ENCODE results near the gene SERPINA3. TPM values are rescaled to one million over a fixed set of nuclear protein-coding genes. Genes with fewer than 3 reads are reported as not detected.

The SERPINA3 gene
- total and polyA plus RNA-seq, 9 donors = 49.6 to 291 (median 224) TPM

GRCh38 chr14:94631050-94631449 lies 18.9 kb downstream of the SERPINA3 start:
- Histone ChIP-seq H3K4me3 (no peak overlapping the region), H3K36me3 (no peaks in the 10 kb centered on the region)

GRCh38 chr14:94631536-94632304 lies 19.5 kb downstream of the SERPINA3 start:
- WGBS, 3 donors = 88 to 91% (median 90%) methylated on average over 7 of the region's 7 CpGs
- TF ChIP-seq POLR2A (IDR thresholded peaks at IDR 0.05) (no peak), CTCF (IDR thresholded peaks at IDR 0.05) (no peak), EP300 (IDR thresholded peaks at IDR 0.05) (no peak)
- Histone ChIP-seq H3K4me3 (no peak overlapping the region), H3K9me3 (no peaks in the 10 kb centered on the region), H3K4me1 (ENCODE audit: insufficient read depth) (no peaks in the 10 kb centered on the region), H3K27ac (no peak overlapping the region), H3K36me3 (no peaks in the 10 kb centered on the region), H3K27me3 (no peaks in the 10 kb centered on the region)
- no peak for DNase-seq
- intact Hi-C loops (cut with DNase I) = no loop called here

More at GRCh38 chr14:94631050-94631449, 18.9 kb downstream of the SERPINA3 start:
- intact Hi-C loops (cut with DNase I) = no loop called here
- Histone ChIP-seq H3K27me3 (no peaks in the 10 kb centered on the region), H3K27ac (no peak overlapping the region), H3K4me1 (ENCODE audit: insufficient read depth) (no peaks in the 10 kb centered on the region), H3K9me3 (no peaks in the 10 kb centered on the region)
- 94 to 100% (median 98%) methylated on average over 1 of the region's 1 CpG for WGBS, 3 donors
- TF ChIP-seq EP300 (IDR thresholded peaks at IDR 0.05) (no peak), CTCF (IDR thresholded peaks at IDR 0.05) (no peak), POLR2A (IDR thresholded peaks at IDR 0.05) (no peak)
- DNase-seq = no peak

GRCh38 chr14:94632305-94632590 lies 20.1 kb downstream of the SERPINA3 start:
- intact Hi-C loops (cut with DNase I) = no loop called here
- TF ChIP-seq EP300 (IDR thresholded peaks at IDR 0.05) = no peak
- TF ChIP-seq CTCF (IDR thresholded peaks at IDR 0.05) = no peak
- no peak for TF ChIP-seq POLR2A (IDR thresholded peaks at IDR 0.05)
- Histone ChIP-seq H3K27me3 (no peaks in the 10 kb centered on the region), H3K4me3 (no peak overlapping the region), H3K27ac (no peak overlapping the region), H3K9me3 (no peaks in the 10 kb centered on the region), H3K36me3 (no peaks in the 10 kb centered on the region), H3K4me1 (ENCODE audit: insufficient read depth) (no peaks in the 10 kb centered on the region)
- 81 to 88% (median 81%) methylated on average over 4 of the region's 4 CpGs for WGBS, 3 donors
- no peak for DNase-seq

GRCh38 chr14:94633121-94633520 lies 20.9 kb downstream of the SERPINA3 start:
- no peak for DNase-seq
- H3K4me1 ChIP-seq (ENCODE audit: insufficient read depth) = no peaks in the 10 kb centered on the region
- no peaks in the 10 kb centered on the region for H3K36me3 ChIP-seq
- intact Hi-C loops (cut with DNase I) = no loop called here
- no peaks in the 10 kb centered on the region for H3K9me3 ChIP-seq
- WGBS, 3 donors = 78 to 89% (median 83%) methylated on average over 6 of the region's 6 CpGs
- no peak overlapping the region for H3K27ac ChIP-seq
- no peak overlapping the region for H3K4me3 ChIP-seq
- no peaks in the 10 kb centered on the region for H3K27me3 ChIP-seq
- TF ChIP-seq POLR2A (IDR thresholded peaks at IDR 0.05) (no peak), EP300 (IDR thresholded peaks at IDR 0.05) (no peak), CTCF (IDR thresholded peaks at IDR 0.05) (no peak)

Data from ovary (tissue), 9 donors.